B cell (primary cell): ENCODE data around the gene GORASP1. TPM values are rescaled to one million over a fixed set of nuclear protein-coding genes. Genes with fewer than 3 reads are reported as not detected.

Experiments
- ATAC-seq: fragments of 200-7000 bp; cut with Tn5 transposase; one replicate; pipeline ENCODE4 v1.10.0; 2021; ENCODE audit warnings: low read depth, mild to moderate bottlenecking, moderate number of reproducible peaks, moderate library complexity
- CTCF ChIA-PET: fragments of 350-600 bp; sonication (Branson Sonifier 250); formaldehyde crosslinking; loops from one replicate; lab custom pipeline; 2021; ENCODE audit warnings: antibody characterized with exemption, inconsistent platforms; lab: Charles Lee
- POLR2A ChIA-PET: fragments of 350-600 bp; sonication (Branson Sonifier 250); formaldehyde crosslinking; loops from one replicate; lab custom pipeline; 2021; ENCODE audit warnings: antibody characterized with exemption; lab: Charles Lee
- DNase-seq: peaks from one replicate; pipeline ENCODE4 v3.0.0; 2013
- H2AFZ ChIP-seq: 2 replicates; pipeline ENCODE4 v1.6.1; 2012; ENCODE audit warnings: mild to moderate bottlenecking, low read depth, low read length; ENCODE audit not compliant: insufficient read depth, poor library complexity, severe bottlenecking
- H3K27ac ChIP-seq, 2 donors: 1 replicate in 1 of 2; 2 replicates in 1 of 2; pipeline ENCODE4 v1.5.1; 2012 to 2013; ENCODE audit warnings: low read length in 2 of 2, mild to moderate bottlenecking in 2 of 2, moderate library complexity in 1 of 2
- H3K27me3 ChIP-seq, 4 experiments: fragments of 200-600 bp in 1 of 4; sonication (generic) in 1 of 4; replicated peaks in 1 of 4; 1 replicate in 2 of 4; 2 replicates in 2 of 4; pipeline versions ENCODE4 v1.6.1 to v1.7.0; 2013 to 2016; ENCODE audit warnings: low read length in 3 of 4, mild to moderate bottlenecking in 2 of 4, mixed read lengths in 1 of 4, moderate library complexity in 1 of 4; ENCODE audit not compliant: insufficient read depth in 4 of 4, control insufficient read depth in 3 of 4; ENCODE audit errors: control extremely low read depth in 1 of 4
- H3K36me3 ChIP-seq, 2 experiments: replicated peaks in 1 of 2; 1 replicate in 1 of 2; 2 replicates in 1 of 2; pipeline versions ENCODE4 v1.6.1 to v1.7.1; 2013; ENCODE audit warnings: low read length in 1 of 2; ENCODE audit not compliant: insufficient read depth in 2 of 2, control insufficient read depth in 1 of 2; ENCODE audit errors: control extremely low read depth in 1 of 2, extremely low read depth in 1 of 2
- H3K4me1 ChIP-seq, 2 donors: fragments of 200-600 bp in 1 of 2; sonication (generic) in 1 of 2; 1 replicate in 1 of 2; 2 replicates in 1 of 2; pipeline versions ENCODE4 v1.5.1 to v1.6.1; 2013 to 2017; ENCODE audit warnings: low read length in 2 of 2; ENCODE audit not compliant: control insufficient read depth in 2 of 2, insufficient read depth in 2 of 2
- H3K4me2 ChIP-seq: replicated peaks from 2 replicates; pipeline ENCODE3; 2012; ENCODE audit warnings: mild to moderate bottlenecking, low read depth, low read length; ENCODE audit not compliant: poor library complexity, severe bottlenecking
- H3K4me3 ChIP-seq, 5 experiments: fragments of 200-600 bp in 1 of 5; sonication (generic) in 1 of 5; 1 replicate in 3 of 5; 2 replicates in 2 of 5; pipeline versions ENCODE4 v1.5.1 to v1.7.0; 2011 to 2016; ENCODE audit warnings: low read length in 4 of 5, mild to moderate bottlenecking in 4 of 5, low read depth in 2 of 5, control low read depth in 1 of 5, moderate library complexity in 1 of 5; ENCODE audit not compliant: insufficient read depth in 1 of 5; ENCODE audit errors: control extremely low read depth in 1 of 5, extremely low read depth in 1 of 5
- H3K79me2 ChIP-seq: fragments of 200-600 bp; sonication (generic); one replicate; pipeline ENCODE4 v1.6.0; 2016; ENCODE audit warnings: low read length; ENCODE audit not compliant: control insufficient read depth, insufficient read depth
- H3K9ac ChIP-seq: fragments of 200-600 bp; sonication (generic); 2 replicates; pipeline ENCODE4 v1.6.1; 2017; ENCODE audit warnings: mild to moderate bottlenecking, low read length, moderate library complexity
- H3K9me3 ChIP-seq, 3 donors: one replicate each; pipeline versions ENCODE4 v1.6.1 to v1.7.1; 2013; ENCODE audit warnings: low read length in 2 of 3; ENCODE audit not compliant: control insufficient read depth in 2 of 3, insufficient read depth in 1 of 3; ENCODE audit errors: control extremely low read depth in 1 of 3
- H4K20me1 ChIP-seq: 2 replicates; pipeline ENCODE4 v1.6.0; 2012; ENCODE audit warnings: mild to moderate bottlenecking, low read length; ENCODE audit not compliant: insufficient read depth, control insufficient read depth, poor library complexity, severe bottlenecking
- H3K27ac Mint-ChIP-seq: one replicate; pipeline ENCODE4 v1.8.0; 2021; ENCODE audit warnings: mixed read lengths
- H3K27me3 Mint-ChIP-seq: one replicate; pipeline ENCODE4 v1.8.0; 2021; ENCODE audit warnings: mixed read lengths
- H3K4me1 Mint-ChIP-seq: one replicate; pipeline ENCODE4 v1.8.0; 2021; ENCODE audit warnings: mixed read lengths
- H3K4me3 Mint-ChIP-seq: one replicate; pipeline ENCODE4 v1.8.0; 2021; ENCODE audit warnings: mixed read lengths
- H3K9me3 Mint-ChIP-seq: one replicate; pipeline ENCODE4 v1.8.0; 2022; ENCODE audit warnings: mixed read lengths; ENCODE audit not compliant: insufficient read depth
- EZH2 ChIP-seq: IDR thresholded peaks from 2 replicates; pipeline ENCODE4 v1.6.1; 2012; ENCODE audit warnings: borderline replicate concordance, low read depth, mild to moderate bottlenecking, moderate library complexity, low read length; ENCODE audit not compliant: insufficient read depth, poor library complexity, severe bottlenecking
- WGBS: methylation state at CpG from one replicate; pipeline ENCODE4 v1.1.5; 2013; ENCODE audit warnings: missing lambda C conversion rate; ENCODE audit not compliant: insufficient coverage; 5-methylcytosine and 5-hydroxymethylcytosine counted together
- intact Hi-C: fragments of 100-400 bp; cut with micrococcal nuclease; formaldehyde crosslinking; loops from one replicate; pipeline ENCODE4 v1.10.0; 2022
- polyA plus RNA-seq: library from polyadenylated mRNA; depleted of rRNA; stranded (reverse); fragments of >200 nt; gene quantifications from 2 replicates; pipeline ENCODE4 v1.2.3, GENCODE V29; 2012
- total RNA-seq, 2 donors: library from RNA; stranded (reverse); fragments of 120-200 nt in 1 of 2; gene quantifications; 1 replicate in 1 of 2; 2 replicates in 1 of 2; pipeline versions ENCODE4 v1.2.3 to v1.2.4, GENCODE V29; 2013 to 2022
- TF ChIP-seq, protein P1 (sequence below): fragments of 200-600 bp; IDR thresholded peaks from one replicate; pipeline ENCODE4 v1.8.0; 2022; ENCODE audit warnings: antibody characterized with exemption, mild to moderate bottlenecking

Gene GORASP1
- total and polyA plus RNA-seq, 2 donors (not counting 1 experiment from before 2014, with no cell fraction given), result 81.7 to 84.0 TPM

DNA sequence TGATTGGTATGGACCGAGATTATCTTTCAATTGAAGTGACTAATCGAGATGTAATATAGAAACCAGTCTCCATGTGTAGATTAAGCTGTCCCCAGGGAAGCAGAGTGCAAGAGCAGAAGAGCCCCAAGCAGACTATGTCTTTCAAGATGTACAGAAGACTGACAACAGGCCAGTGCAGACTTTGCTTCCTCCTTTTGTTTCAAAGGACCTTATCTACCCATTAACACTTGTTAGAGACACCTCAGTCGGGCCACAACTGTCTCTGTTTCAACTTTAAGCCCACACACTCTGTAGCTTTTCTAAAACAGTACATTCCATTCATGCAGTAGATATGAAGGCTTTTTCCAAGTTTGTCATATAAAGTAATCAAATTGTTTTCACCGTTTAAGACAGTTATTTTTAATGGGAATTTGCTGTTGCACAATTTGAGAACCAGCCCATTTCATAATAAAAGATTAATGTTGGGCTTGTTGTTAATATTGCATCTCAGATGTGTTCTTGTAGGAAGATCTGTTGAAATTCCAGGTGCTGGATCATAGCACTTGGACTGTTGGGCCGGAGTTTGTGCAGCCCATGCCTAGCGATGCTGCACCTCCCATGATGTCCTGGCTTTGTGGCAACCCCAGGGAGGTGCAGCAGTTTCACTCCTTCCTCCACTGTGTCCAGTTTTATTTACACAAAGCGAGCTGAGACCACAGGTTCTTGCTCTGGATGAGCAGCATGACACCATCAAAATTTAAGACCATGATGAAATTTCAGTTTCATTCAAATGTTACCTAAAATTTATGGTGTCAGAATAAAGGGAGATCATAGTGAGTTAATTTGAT, 12.4 kb downstream of the GORASP1 start:
- no peaks in the 10 kb centered on the region for H3K27me3 ChIP-seq
- H3K9me3 ChIP-seq, result no peaks in the 10 kb centered on the region
- TF ChIP-seq, protein P1, sequence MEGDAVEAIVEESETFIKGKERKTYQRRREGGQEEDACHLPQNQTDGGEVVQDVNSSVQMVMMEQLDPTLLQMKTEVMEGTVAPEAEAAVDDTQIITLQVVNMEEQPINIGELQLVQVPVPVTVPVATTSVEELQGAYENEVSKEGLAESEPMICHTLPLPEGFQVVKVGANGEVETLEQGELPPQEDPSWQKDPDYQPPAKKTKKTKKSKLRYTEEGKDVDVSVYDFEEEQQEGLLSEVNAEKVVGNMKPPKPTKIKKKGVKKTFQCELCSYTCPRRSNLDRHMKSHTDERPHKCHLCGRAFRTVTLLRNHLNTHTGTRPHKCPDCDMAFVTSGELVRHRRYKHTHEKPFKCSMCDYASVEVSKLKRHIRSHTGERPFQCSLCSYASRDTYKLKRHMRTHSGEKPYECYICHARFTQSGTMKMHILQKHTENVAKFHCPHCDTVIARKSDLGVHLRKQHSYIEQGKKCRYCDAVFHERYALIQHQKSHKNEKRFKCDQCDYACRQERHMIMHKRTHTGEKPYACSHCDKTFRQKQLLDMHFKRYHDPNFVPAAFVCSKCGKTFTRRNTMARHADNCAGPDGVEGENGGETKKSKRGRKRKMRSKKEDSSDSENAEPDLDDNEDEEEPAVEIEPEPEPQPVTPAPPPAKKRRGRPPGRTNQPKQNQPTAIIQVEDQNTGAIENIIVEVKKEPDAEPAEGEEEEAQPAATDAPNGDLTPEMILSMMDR, result no peak
- TF ChIP-seq EZH2, result no peak
- Mint-ChIP-seq H3K4me3 (no peak overlapping the region), H3K4me1 (no peaks in the 10 kb centered on the region), H3K27me3 (no peaks in the 10 kb centered on the region), H3K9me3 (no peaks in the 10 kb centered on the region), H3K27ac (no peak overlapping the region)
- no peak overlapping the region for H3K4me3 ChIP-seq
- no peaks in the 10 kb centered on the region for H3K4me1 ChIP-seq
- DNase-seq (no peak), ATAC-seq (no peak)
- POLR2A ChIA-PET, result no interaction called here
- no peak overlapping the region for H3K27ac ChIP-seq
- H4K20me1 ChIP-seq, result peaks cover 21% of the 10 kb centered on the region
- 96% methylated on average over 4 of the region's 7 CpGs for WGBS
- peaks cover 1 to 88% of the 10 kb centered on the region in 2 experiments for H3K36me3 ChIP-seq
- intact Hi-C loops, result no loop called here
- no peak overlapping the region for H2AFZ ChIP-seq
- H3K4me2 ChIP-seq, result no peak overlapping the region
- no peak overlapping the region for H3K9ac ChIP-seq
- H3K79me2 ChIP-seq, result peaks cover under 1% of the 10 kb centered on the region
- CTCF ChIA-PET, result interaction anchor here (0.9 to 1.8 kb wide), 3 partner anchors 193 to 196 kb away, joined by 3 to 8 read pairs (median 3); no protein-coding TSS in a partner anchor

DNA sequence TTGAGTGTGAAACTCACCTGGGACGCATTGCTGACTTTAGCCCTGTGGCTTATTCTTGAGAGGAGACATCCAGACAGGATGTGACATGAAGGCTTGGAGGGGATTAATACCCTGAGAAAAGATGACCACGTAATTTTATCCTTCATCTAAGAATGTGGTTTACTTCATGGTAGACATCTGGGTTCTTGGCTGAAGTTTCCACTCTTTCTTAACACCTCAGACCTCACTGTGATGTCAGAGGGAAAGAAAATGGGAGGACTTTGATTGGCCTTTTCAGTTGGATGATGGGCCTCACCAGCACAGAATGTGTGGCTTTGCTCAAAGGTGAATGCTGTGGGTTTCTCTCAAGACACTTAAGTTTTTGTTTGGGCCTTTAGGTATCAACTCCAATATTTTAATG, 16.5 kb downstream of the GORASP1 start:
- TF ChIP-seq, protein P1, result no peak
- no peak for TF ChIP-seq EZH2
- DNase-seq (no peak), ATAC-seq (no peak)
- 100% methylated on average over 1 of the region's 2 CpGs for WGBS
- intact Hi-C loops, result no loop called here
- no peak overlapping the region for H3K4me2 ChIP-seq
- Mint-ChIP-seq H3K9me3 (no peaks in the 10 kb centered on the region), H3K27me3 (no peaks in the 10 kb centered on the region), H3K4me3 (no peak overlapping the region), H3K27ac (no peak overlapping the region), H3K4me1 (peaks cover 15% of the 10 kb centered on the region)
- ChIA-PET POLR2A (no interaction called here), CTCF (interaction anchor here (1.7 kb wide), 1 partner anchor 198 kb away, joined by 4 read pairs; no protein-coding TSS in a partner anchor)
- no peaks in the 10 kb centered on the region for H3K9me3 ChIP-seq
- no peak overlapping the region for H3K4me3 ChIP-seq
- no peaks in the 10 kb centered on the region for H3K79me2 ChIP-seq
- no peak overlapping the region for H2AFZ ChIP-seq
- no peak overlapping the region for H3K27ac ChIP-seq
- peaks cover 4 to 67% of the 10 kb centered on the region in 2 experiments for H3K36me3 ChIP-seq
- no peaks in the 10 kb centered on the region for H3K27me3 ChIP-seq
- H4K20me1 ChIP-seq, result no peaks in the 10 kb centered on the region
- H3K4me1 ChIP-seq, result peaks cover 11 to 13% of the 10 kb centered on the region in 2 donors
- H3K9ac ChIP-seq, result no peak overlapping the region
